Middle frontal gyrus (tissue), 1 donor: ENCODE data around the gene THYN1.

Source experiments
- DNase-seq: peaks from one replicate; pipeline ENCODE4 v3.0.0-alpha.2; 2015; ENCODE audit warnings: low spot score; ENCODE audit errors: extremely low spot score

The THYN1 gene

DNA sequence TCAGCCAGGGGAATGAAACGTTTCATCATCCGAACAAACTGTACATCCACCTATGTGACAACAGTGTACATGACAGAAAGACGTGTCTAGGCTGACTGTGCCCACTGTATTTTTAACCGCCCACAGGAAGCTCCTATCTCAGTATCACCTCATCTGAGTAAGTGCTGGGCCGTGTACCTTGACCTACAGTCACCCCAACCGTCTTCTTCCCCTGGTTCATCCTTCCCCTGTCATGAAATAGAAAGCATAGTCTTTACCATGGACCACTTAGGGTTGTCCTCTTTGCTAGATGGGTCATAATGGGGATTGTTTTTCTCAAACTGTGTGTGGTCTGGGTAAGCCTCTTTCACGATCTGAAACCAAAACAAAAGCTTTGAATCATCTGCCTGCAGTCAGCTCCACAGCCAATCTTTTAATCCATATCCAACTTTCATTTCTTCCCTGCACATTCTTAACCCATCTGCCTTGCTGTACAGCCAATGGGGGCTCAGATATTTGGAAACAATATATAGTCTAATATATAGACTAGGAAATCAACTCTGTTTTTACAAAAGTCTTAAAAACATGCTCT, 4.2 kb downstream of the THYN1 start:
- DNase-seq, result no peak

DNA sequence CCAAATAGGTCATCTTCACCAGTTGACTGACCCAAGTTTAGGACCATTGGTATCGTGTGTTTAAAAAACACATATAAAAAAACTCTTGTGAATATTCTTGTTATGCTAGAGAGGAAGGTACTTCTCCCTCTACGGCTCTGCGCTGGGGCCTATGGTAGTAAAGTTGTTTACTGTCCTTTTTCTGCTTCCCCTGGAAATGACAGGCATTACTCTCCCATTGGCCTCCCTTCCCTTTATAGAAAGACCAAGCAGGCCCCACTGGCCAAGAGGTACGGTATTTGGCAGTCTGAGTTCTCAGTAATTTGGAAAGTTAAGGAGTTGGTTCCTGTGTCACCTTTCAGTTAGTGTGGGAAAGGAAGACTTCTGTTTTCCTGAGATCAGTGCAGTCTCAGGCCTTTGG, 6.5 kb downstream of the THYN1 start:
- no peak for DNase-seq

DNA sequence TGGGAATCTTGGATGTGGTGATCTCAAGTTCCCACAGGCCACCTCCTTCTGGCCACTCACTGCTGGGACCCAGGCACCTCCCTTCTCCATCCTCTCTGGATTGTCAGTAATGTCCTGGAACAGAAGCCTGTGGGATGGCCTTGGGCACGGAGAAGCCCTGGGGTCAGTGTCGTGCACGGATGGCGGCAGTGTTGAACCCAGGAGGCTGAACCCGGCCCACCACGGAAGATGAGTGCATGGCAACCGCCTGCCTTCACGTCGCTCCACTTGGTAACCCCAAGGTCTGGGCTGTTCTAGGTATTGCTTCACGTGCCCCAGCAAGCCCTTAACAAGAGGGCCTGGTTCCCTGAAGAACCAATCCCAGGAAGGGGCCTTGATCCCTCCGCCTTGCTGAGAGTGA, 7.1 kb downstream of the THYN1 start:
- DNase-seq, result no peak

DNA sequence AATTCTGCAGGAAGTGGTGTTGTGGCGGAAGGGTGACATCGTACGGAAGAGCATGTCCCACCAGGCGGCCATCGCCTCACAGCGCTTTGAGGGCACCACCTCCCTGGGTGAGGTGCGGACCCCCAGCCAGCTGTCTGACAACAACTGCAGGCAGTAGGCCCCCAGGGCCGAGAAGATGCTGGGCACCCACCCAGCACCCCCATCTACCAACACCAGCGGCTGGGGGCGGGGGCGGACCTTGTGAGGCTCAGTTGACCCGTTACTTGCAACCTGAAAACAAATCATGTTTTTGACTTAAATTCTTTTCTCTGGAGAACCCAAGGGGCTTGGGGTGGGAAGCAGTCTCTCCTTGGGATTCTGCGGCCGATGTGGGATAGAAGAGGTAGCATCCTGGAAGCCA, 7.7 kb downstream of the THYN1 start:
- no peak for DNase-seq

DNA sequence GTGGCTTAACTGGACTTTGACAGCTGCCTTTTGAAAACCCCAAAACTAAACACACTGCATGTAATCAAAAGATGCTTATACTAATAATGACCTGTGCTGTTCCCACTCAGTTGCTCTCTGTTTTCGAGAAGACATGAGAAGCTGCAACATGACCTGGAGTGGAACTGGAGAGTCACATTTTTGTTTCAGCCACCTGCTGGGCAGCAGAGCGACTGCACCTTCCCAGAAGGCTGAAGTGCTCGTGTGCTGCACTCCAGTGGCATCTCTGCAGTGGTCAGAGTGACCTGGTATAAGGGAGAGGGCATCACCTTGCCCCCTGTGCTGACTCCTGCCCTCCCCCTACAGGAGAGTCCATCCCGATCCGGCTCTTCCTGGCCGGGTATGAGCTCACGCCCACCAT, 8.6 kb downstream of the THYN1 start:
- DNase-seq, result no peak

DNA sequence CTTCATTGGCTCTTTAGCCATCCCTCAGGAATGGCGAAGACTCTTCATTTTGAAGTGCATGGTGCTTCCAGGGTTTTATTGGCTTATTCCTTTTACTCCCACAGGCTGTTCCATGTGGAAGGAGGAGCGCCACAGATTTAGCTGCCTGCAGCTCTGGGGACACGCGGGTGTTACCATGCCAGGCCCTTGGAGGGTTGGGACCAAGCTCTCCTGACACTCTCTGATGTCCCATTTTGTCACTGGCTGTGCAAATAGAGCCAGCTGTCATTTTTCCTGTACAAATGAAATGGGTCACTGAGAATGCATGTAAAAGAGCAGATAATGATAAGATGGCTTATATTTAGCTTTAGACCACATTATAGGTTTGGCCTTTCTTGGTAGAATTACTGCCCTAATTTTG, 9.2 kb downstream of the THYN1 start:
- DNase-seq, result no peak

DNA sequence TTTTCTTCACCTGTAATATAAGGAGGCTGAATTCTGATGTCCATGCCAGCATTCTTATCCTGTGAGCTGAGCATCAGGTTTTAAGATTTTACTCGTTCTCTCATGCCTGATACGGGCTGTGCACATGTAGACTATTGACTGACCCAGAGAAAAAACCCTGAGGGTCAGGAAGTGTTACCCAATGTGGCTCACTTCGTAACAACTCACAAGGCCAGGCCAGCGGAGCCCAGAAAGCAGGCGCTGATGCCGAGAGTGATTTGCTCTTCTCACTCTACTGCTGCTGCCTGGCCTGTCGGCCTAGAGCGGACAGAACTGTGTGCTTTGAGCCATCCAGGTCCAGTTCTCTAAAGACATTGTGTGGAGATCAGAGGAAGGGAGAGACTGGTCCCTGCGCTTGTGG, 10.8 kb downstream of the THYN1 start:
- no peak for DNase-seq

DNA sequence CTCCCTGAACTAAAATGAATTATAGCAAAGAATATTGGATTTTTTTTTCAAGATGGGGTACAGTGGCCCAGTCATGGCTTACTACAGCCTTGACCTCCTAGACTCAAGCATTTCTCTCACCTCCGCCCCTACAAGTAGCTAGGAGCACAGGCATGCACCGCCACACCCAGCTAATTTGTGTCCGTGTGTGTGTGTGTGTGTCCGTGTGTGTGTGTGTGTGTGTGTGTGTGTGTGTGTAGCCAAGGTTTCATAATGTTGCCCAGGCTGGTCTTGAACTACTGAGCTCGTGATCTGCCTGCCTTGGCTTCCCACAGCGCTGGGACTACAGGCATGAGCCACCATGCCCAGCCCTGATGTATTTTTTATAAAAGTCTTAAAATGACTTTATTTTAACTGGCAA, 12.6 kb downstream of the THYN1 start:
- DNase-seq, result no peak

DNA sequence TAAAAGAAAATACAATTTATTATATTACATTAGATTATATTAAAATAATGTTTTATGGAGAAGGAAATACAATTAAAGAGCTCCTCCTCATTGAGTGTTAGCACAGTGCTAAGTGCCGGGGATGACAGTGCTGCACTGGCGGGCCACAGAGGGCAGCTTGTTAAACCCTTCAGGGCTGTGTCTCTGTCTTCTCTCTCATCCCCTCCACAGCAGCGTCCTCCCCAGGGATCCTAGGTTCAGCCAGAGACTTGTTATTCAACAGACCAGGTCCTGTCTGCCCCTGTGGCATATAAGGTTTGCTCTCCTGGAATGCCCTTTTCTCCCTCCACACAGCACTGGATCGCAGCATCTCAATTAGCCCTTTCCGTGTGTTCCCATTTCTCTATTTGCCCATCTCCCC, 14.2 kb downstream of the THYN1 start:
- no peak for DNase-seq

DNA sequence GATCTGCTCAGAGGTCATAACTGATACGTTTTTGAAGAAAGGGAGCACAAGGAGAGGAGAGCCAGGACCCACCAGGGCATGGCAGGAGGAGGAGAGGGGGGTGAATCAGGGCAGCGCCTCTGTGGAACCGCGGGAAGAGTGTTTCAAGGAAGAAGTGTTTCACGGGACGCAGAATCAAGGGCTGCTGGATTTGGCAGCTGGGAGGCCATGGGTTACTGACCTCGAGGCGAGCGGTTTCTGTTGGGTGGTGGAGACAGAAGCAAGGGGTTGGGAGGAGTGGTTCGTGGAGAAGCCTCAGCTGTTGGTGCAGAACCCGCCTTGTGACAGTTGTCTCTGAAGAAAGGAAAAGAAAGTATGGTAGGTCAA, 15.6 kb downstream of the THYN1 start:
- DNase-seq, result no peak

DNA sequence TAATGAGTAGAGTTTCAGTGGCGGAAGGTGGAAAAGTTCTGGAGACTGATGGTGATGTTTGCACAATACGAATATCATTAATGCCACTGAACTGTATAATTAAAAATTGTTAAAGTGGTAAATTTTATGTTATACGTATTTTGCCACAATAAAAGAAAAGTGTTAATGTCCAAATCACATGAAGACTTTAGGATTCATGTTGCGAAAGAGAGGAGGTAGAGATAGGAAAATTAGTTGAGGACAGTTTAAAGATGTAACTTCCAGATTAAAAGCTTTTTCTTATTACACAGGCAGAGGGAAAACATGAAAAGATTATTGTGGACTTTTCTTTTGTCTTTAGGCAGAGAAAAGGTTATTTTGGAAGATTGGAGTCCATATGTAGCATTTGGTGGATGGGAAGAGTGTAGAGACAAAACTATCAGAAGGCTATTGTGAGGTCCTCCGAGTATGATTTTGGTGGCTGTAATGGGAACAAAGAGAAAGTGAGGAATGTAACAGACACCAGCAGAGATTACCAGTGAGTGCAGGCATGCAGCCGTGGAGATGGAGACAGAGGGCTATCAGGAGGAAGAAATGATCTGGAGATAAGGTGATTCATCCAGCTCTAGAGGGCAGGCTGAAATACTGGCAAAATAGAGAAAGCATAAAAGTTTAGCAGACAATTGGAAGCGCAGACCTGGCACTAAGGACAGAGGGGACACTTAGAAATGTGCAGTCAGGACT, 16.2 kb downstream of the THYN1 start:
- DNase-seq, result no peak

DNA sequence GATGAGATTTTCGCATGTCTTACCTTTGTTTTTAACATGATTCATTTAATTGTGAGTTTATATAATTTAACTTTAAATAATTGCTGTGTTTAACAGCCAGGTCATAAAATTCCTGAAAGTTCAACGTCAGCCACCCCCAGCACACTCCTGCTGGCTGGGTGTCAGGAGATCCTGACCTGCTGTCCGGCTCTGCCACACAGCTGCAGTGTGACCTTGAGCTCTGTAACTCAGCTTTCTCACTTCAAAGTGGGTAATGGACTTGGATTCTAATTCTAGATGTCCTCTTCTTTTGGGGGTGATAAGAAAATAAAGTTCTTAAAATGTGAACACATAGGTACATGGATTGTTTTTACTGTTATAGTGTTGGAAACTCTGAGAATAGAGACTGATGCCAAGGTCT, 17.8 kb downstream of the THYN1 start:
- DNase-seq, result no peak

DNA sequence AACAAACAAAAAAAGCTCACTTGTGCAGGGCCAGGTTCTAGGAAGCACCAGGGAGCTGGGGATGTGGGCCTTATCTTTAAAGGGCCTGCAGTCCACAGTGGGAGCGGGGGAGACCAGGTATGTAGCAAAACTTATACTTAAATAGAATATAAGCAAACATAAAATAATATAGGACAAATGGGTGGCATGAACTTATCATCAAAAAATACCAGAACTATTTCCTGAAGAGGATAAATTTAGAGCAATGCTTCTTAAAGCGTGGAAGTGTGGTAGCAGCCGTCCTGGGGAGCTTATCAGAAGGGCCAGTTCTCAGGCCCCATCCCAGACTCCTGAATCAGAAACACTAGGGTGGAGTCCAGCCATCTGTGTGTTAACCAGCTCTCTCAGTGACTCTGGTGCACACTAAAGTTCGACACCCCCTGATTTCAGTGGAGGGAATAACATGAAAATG, 19.4 kb downstream of the THYN1 start:
- DNase-seq, result no peak

DNA sequence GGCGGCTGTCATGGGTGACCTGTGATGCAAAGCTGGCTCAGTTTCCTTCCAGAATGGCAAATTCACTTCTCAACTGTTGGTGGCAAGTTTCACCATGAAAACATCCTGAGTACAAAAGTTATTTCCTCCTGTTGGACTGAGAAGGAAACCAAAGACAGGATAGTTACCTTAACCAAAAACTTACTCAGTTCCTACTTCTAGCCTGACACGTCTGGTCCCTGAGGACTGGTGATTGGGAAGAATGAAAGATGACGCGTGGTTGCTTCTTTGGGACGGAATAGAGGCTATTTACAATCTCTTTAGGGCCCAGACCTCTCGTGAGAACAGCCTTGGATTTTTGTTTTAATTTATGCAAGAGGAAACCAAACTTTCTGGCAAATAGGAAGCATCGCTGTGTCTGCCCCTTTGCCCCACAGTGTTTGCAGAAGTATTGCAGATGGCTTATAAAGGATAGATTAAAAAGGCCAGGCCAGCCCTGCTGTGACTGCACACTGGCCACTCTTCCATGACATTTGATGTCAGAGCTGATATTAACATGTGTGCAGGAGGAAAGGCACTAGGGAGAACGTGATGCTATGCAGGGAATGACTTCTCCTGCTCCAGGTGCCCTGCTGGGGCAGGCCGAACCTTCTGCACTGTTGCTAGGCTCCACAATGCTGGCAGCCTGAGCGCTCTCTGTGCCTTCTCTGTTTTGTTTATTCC, 21.0 kb downstream of the THYN1 start:
- DNase-seq, result no peak

DNA sequence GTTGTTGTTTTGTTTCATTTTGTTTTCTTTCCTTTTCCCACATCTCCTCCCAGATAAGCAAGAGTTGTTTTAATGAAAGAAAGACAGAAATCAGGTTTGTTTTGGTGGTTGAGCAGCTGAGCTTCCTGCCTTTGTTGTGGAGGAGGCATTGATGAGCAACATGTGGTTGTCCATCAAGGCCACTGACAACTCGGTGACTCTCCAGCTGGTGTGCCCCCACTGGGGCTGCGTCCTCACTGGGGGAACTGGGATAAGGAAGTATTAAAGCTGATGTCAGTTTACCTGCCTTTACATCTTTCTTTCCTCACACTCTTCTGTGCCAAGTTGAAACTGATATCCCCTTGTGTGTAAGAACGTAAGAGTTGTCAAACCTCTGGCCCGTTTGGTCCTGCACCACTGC, 22.8 kb downstream of the THYN1 start:
- no peak for DNase-seq

DNA sequence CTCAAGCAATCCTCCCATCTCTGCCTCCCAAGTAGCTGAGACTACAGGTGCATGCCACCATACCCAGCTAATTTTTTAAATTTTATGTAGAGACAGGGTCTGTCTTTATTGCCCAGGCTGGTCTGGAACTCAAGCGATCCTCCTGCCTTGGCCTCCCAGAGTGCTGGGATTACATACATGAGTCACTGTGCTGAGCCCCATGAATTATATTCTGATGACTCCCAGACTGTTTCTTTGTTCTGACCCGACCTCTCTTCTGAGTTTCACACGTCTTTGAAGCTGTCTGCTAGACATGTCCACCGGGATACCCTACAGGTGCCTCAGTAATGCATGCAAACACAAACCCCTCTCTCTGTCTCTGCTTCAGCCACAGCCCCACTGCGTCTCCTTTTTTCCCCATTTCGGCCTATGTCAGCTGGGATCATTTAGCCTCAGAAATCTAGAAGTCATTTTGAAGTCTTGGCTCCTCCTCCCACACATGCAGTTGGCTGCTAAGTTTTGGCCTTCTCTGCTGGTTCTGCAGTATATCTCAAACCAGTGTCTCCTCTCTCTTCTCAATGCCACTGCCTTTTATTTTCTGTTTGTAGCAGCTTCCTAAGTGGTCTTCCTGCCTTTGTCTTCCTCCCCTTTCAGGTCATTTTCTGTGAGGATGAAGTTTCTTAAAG, 23.9 kb downstream of the THYN1 start:
- DNase-seq, result no peak

DNA sequence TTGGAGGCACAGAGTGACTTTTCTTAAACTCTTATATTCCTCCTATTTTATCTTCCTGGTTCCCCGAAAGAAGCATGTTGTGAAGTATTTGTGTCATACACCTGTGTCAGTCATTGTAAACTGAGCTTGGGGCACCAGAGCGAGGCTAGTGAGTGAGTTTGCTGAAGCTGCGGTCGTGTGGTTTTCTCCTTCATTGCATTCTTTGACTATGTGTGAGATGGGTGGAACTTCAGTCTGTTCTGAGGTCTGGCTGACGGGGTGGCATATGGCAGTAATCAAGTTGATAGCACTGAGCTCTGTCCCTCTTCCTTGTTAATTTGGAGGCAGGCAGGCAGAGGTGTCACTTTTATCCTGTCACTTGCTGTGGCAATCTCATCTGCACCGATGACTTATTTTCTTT, 24.5 kb downstream of the THYN1 start:
- no peak for DNase-seq

DNA sequence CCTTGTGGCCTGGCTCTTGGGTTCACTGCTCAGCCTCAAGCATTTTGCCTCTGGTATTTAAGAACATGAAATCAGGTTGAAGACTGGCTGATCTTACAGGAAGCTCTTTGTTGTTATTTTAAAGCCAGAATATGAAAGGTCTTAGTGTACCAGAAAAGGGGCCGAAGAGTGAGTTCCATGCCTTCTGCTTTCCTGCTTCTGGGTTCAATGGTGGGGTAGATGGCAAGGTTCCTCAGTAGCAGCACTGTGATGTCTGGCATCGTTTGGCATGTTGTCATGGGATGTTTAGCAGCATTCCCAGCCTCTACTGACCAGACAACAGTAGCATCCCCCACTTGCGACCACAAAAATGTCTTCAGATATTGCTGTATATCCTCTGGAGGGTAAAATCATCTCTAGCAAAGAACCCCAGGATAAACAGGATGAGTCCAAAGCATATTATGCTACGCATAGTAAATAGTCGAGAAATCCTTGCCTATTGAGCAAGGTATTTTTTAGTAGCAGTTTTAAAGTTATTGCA, 26.3 kb downstream of the THYN1 start:
- no peak for DNase-seq

DNA sequence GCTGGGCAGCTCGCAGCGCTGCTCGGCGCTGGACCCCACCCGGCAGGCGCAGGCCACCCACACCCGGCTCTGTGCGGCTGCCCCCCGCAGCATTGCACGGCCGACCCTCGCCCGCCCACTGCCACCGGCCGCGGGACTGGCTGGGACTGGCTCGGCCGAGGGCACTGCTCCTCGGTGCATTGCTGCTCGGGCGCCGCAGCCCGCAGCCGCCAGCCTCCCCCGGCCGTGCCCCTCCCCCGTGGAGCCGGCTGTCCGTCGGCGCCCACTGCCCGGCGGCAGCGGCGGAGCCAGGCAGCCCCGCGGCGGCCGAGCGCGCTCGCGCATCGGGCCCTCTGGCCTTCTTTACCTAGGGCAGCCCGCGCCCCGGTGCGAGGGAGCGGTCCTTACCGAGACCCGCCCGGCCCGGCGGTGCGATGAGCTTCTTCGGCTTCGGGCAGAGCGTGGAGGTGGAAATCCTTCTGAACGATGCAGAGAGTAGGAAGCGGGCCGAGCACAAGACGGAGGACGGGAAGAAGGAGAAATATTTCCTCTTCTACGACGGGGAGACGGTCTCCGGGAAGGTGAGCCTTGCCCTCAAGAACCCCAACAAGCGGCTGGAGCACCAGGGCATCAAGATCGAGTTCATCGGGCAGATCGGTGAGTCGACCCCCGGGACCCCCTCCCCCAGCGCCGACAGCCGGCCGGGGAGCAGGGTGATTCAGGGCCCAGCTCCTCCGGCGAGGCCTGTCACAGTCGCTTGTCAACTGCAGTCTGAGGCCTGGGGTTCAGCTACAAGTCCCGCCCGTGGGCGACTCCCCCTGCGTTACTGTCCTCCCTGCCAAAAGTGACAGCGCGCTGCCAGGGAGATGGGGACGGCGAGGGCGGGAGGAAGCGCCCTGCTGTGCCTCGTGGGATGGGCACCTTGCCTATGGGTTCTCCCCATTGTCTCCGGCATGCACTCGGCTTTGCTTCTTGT, 28.2 kb downstream of the THYN1 start:
- DNase-seq, result peak; percentile 31

DNA sequence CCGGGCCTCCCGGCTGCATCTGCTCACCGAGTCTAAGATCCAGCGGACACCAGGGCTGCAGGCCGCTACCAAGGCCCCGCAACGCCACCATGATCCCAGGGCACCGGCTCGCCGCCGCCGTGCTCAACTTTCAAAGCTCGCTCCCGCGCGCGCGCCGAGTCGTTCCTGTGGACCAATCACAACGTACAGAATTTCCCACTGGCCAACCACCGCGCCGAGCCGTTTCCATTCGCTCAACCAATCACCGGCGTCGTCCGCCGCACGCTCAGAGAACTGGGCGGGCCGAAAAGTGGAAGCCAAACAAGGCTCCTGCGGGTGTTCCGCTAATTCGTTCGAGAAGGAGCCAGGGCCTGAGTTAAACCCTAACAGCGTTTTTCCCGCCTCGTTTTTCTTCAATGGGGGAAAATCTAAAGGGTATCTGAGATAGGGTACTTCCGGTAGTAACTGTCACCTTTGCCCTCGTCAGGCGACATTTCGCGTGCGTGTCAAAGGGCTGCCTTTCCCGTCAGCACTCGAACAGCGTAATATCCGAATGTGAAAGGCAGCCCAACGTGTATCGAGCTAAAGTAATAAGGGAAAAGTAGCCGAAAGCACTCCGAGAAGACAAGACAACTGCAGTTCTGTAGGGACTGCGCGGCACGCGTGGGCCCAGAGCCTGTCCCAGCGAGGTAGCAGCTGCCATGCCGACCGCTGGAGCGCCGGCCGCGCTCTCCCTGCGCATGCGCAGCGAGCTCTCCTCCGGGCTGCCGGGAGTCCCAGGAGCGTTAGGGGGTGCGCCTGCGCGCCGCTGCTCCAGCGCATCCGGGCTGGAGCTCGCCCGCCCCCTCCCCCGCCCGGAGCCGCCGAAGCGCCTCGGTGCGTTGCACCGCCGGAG, 29.1 kb downstream of the THYN1 start, which contains the start of the genes NCAPD3 and VPS26B:
TSS of gene NCAPD3 (minus strand) at position 132 of the 874 bp plus-strand sequence. CDS start at position 91, 41 bp downstream.
TSS of gene VPS26B (plus strand) at position 836 of the 874 bp plus-strand sequence. CDS start 452 bp downstream, outside the sequence.
- DNase-seq, result peak; percentile 94
